GM04504 (cell line): ENCODE measurements around the gene DRAXIN.
A peak's percentile ranks its signal among the peaks of the same experiment; 100 is the strongest.

Source experiments
- DNase-seq: peaks from one replicate; pipeline ENCODE4 v3.0.0-alpha.2; 2012; ENCODE audit warnings: low read depth

The DRAXIN gene

DNA sequence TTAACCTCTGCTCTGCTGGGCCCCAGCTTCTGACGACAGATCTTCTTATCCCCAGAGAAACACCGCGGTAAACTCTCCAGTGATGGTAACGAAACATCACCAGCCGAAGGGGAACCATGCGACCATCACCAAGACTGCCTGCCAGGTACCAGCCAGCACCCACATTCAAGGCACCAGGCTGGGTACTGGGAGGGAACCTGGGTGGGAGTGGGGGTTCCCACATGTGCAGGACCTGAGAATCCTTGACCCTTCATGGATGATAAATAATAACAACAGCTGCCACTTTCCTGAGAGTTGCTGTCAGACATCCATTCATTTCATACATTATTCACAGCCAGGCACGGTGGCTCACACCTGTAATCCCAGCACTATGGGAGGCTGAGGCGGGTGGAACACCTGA, 20.8 kb downstream of the DRAXIN start:
- no peak for DNase-seq

- no peak for DNase-seq
Measured at GRCh38 chr1:11713095-11713494, 21.6 kb downstream of the DRAXIN start.

- DNase-seq, result no peak
Measured at GRCh38 chr1:11714831-11715575, 23.5 kb downstream of the DRAXIN start.

DNA sequence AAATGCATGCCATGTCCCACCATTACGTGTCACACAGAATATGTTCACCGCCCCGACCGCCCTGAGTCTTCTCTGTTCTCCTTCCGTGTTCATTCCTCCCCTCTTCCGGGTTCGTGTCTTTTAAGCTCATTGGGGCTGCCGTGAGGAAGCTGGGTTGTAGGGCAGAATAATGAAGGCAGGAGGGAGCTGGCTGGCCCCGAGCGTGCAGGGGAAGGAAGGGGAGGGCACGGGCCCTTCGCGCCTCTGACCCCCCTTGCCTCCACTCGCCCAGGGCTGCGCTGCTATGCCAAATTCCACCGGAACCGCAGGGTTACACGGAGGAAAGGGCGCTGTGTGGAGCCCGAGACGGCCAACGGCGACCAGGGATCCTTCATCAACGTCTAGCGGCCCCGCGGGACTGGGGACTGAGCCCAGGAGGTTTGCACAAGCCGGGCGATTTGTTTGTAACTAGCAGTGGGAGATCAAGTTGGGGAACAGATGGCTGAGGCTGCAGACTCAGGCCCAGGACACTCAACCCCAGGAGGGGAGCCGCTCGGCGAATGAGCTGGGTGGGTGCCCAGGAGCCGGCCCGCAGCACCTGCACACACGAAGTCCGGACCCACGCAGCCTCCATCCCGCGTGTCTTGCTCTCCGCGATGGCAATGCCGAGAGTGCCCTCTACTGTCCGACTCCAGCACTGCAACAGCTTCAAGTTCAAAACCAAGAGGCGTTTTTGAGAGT, 28.0 kb downstream of the DRAXIN start:
- DNase-seq, result no peak

GRCh38 chr1:11720033-11720376, 28.5 kb downstream of the DRAXIN start:
- DNase-seq, result no peak

DNA sequence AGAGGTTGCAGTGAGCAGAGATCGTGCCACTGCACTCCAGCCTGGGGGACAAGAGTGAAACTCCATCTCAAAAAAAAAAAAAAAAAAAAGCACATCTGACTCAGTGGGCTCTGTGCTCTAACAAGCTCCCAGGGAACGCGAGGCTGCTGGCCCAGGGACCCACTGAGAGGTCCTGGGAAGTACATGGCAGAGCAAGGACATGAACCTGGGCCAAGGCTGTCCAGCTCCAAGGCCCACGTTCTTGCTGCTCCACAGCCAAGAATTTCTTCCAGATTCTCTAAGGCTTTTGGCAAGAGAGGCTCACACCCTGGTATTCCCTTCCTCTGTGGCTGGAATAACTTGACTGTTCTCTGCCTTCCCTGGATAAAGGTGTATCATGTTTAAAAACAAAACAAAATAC, 29.0 kb downstream of the DRAXIN start:
- no peak for DNase-seq

GRCh38 chr1:11721311-11721710, 29.8 kb downstream of the DRAXIN start:
- DNase-seq, result no peak

- no peak for DNase-seq
Measured at GRCh38 chr1:11722538-11722937, 31.0 kb downstream of the DRAXIN start.

- no peak for DNase-seq
Measured at GRCh38 chr1:11725616-11726015, 34.1 kb downstream of the DRAXIN start.

DNA sequence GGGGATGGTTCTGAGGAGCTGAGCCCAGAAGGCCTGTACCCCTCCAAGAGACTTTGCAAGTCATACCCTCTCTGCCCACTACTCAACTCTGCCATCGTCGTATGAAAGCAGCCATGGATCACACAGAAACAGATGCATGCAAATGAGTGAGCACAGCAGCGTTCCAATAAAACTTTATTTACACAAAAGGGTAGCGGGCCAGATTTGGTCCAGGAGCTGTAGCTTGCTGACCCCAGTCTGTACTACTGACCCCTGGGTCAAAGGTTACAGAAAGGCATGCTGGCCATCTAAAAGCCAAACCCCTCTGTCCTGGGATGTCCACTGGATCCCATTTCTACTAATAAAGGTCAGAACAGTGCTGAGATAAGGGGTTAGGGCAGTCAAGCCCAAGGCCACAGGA, 35.6 kb downstream of the DRAXIN start:
- DNase-seq, result no peak

DNA sequence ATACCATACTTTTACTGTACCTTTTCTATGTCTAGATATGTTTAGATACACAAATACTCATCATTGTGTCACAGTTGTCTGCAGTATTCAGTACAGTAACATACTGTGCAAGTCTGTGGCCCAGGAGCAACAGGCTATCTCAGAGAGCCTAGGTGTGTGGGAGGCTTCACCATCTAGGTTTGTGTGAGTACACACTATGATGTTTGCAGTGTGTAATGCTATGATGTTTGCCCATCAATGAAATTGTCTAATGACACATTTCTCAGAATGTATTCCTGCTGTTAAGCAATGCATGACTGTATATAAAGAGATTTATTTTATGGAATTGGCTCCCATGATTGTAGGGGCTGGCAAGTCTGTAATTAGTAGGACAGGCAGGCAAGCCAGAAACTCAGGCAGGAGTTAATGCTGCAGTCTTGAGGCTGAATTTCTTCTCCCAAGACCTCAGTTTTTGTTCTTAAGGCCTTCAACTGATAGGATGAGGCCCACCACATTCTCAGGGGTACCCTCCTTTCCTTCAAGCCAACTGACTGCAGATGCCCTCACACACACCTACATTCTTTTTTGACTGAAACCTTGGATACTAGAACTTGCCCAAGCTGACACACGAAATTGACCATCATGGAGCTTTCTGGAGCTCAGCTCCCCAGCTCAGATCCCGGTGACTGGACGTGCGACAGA, 36.8 kb downstream of the DRAXIN start:
- no peak for DNase-seq

GRCh38 chr1:11729155-11729497, 37.6 kb downstream of the DRAXIN start:
- DNase-seq, result no peak

DNA sequence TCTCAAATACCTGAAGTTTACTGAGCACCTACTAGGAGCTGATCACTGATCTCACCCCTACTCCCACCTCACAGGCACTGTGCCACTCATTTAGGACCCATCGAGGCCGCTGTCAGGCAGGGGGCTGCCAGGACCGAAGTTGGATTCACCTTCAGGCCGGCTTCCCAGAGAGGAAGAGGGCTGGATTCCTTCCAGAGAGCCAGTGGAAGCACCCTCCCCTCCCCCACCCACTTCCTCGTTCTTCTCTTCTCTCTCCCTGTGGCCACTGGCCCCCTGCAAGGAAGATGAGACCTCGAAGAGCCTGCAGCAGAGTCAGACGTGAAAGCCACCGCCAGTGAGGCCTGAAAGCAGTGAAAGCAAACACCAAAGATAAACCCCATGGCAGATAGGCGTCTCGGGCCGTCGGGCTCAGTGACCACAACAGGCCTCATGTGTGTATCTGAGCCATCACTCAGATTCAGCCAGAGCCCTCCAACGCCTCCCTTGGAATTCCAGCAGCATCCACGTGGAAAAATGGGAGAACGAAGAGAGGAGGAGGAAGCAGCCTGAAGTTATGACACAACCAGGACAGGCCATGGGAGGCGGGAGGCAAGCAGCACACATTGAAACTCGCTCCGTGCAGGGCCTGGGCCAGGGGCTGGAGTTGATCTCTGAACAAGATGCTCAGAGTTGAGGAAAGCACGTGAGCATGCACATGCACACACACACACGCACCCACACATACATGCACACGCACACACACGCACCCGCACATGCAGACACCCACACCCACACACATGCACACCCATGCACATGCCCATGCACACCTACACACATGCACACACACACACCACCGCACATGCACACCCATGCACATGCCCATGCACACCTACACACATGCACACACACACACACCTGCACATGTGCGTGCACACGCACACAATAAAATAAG, 38.3 kb downstream of the DRAXIN start:
- DNase-seq, result no peak

DNA sequence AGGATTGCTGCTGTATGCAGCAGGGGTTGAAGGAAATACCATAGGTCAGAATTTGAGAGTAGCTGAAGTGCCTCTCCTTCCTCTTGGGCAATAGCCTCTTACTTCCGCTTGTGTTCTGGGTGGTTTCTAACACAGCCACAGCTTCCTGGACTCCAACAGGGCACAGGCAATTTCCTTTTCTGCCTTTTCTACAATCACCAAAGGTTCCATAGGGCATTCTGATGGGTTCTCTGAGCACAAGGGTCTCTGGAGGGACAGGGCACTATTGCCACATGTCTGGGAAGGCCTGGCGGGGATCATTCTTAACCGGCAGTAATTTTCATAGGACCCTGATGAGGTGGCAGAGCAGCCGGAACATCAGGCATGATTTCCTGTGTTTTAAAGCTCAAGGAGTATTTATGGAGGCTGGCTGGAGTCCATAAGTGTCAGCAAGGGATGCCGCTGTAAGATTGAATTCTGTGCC, 39.0 kb downstream of the DRAXIN start:
- DNase-seq, result no peak

DNA sequence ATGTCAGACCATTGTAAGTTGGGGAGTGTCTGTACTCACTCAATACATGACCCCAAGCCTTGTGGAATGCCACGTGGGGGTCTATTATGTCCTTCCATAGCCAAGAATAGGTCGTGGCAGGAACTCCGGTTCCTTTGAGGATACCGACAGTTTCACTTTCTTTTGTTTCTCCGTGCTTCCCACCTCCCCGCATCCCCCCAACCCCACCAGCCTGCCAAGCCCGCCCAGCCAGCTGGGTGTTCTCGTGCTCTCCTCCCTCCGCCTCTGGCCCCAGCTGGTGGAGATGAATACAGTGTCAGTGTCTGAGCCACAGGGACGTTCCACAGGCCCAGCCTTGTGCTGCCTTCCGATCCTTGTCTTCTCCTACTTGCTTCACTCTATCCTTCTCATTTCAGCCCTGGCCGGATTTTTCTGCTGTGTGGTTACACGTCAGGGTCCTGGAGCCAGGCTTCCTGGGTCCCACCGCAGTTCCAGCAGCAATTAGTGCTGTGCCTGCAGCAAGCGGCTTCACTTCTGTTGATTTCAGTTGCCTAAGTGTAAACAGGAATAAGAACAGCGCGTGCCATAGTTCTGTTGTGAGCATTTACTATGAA, 40.3 kb downstream of the DRAXIN start:
- DNase-seq, result no peak

DNA sequence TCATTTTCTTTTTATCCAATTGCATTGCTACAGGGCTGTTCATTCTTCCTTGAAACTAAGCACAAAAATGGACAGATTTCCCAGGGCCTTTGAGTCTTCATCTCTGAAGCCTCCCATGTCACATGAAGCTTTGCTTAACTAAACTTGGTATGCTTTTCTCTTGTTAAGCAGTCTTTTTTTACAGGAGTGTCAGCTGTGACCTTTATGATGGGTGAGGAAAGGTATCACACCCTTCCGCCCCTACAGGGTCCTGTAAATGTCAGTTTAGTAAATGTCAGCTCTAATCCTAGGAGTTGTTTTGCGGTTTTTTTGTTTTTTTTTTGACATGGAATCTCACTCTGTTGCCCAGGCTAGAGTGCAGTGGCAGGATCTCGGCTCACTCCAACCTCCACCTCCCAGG, 41.8 kb downstream of the DRAXIN start:
- no peak for DNase-seq

DNA sequence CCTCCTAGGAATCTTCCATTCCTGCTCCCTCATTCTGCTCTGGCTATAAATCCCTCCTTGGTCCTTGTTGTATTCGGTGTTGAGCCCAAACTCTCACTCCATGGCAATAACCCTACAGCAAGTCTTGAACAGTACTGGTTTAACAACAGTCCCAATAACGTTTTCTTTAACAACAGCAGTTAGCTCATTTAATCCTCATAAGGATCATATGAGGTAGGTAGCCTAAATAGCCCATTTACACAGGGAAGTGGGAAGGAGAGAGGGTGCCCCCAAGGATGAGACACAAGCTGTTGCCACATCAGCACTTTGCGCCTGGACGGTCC, 44.0 kb downstream of the DRAXIN start:
- DNase-seq, result no peak

DNA sequence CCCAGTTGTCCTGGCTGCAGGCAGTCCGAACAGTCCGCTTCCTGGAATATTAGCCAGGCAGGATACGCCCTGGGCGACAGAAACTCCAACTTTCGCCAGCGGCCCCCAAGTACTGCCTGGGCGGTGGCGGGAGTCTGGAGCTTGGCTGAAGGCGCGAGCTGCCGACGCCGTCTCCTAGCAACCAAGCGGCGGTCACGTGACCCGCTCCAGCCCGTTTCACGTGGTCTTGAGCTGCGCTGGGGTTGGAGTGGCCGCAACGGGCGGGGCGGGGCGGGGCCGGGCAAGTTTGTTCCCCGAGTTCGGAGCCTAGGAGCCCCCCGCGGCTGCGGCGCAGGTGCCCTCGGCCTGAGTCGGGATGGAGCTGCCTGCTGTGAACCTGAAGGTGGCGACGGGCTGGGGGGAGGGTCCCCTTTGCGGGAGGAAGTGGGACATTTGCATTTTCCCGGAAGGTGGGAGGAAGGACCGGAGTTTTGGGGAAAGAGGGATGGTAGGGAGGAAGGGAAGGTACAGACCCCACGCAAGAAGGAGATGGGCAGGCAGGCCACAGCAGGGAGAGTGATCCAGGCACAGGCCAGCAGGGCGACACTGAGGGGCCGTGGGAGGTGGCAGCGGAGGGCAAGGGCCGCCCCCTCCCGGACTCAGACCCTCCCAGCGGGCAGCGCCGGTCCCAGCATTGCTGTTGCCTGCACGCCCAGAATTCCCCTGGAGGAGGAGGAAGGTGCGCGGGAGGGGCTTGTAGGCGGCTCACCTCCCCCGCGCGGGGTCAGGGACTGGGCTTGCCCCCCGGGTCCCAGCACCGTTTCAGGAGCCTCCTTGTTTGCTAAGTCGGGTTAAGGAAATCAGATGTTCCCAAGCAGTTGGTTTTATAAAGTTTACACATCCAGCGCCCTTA, 44.6 kb downstream of the DRAXIN start, which contains the start of gene AGTRAP:
Gene AGTRAP, plus strand, starts transcription at position 283 of the 892 bp plus-strand sequence. Its CDS starts 73 bp downstream, at position 356.
- DNase-seq, result peak; percentile 78

- DNase-seq, result no peak
Measured at GRCh38 chr1:11736746-11737639, 45.5 kb downstream of the DRAXIN start.

- DNase-seq, result no peak
Measured at GRCh38 chr1:11738096-11738495, 46.6 kb downstream of the DRAXIN start.
